ENCODE data around the gene MBNL2. TPM values are rescaled to one million over a fixed set of nuclear protein-coding genes. Genes with fewer than 3 reads are reported as not detected.

Gene MBNL2
- total and polyA plus RNA-seq, 2 experiments from 2014 or later, result 27.4 to 97.9 TPM

- Histone ChIP-seq H3K9me2 (replicated peaks; ENCODE audit: insufficient read depth) (no peaks in the 10 kb centered on the region), H3K36me3 (replicated peaks; ENCODE audit: insufficient read depth, low read depth) (no peaks in the 10 kb centered on the region), H3K27me3 (no peaks in the 10 kb centered on the region), H3K4me1 (ENCODE audit: insufficient read depth) (peaks cover 31% of the 10 kb centered on the region), H3K4me3 (no peak overlapping the region), H3K9me3 (ENCODE audit: low read depth) (no peaks in the 10 kb centered on the region), H4K20me1 (ENCODE audit: insufficient read depth, poor library complexity, severe bottlenecking) (no peaks in the 10 kb centered on the region), H3K4me2 (no peak overlapping the region), H2AFZ (no peak overlapping the region), H3K79me2 (peaks cover 96% of the 10 kb centered on the region), H3K27ac (peak overlapping the region; percentile 50)
- DNase-seq (ENCODE audit: low spot score), result no peak
- TF ChIP-seq CTCF (IDR thresholded peaks at IDR 0.05; ENCODE audit: poor library complexity) (no peak), EZH2 (IDR thresholded peaks at IDR 0.05; ENCODE audit: borderline replicate concordance) (no peak), EZH2phosphoT487 (IDR thresholded peaks at IDR 0.05; ENCODE audit: low read depth, severe bottlenecking, unreplicated experiment) (no peak)
Measured at GRCh38 chr13:97250560-97250959, 28.4 kb downstream of the MBNL2 start.

GRCh38 chr13:97252735-97253134 is 30.6 kb downstream of the MBNL2 start:
- no peak for DNase-seq (ENCODE audit: low spot score)
- 97% methylated on average over 1 of the region's 1 CpG for WGBS (ENCODE audit: low lambda C conversion rate, missing lambda C conversion rate)
- Histone ChIP-seq H3K36me3 (replicated peaks; ENCODE audit: insufficient read depth, low read depth) (no peaks in the 10 kb centered on the region), H2AFZ (no peak overlapping the region), H3K4me3 (no peak overlapping the region), H4K20me1 (ENCODE audit: insufficient read depth, poor library complexity, severe bottlenecking) (no peaks in the 10 kb centered on the region), H3K79me2 (peaks cover 88% of the 10 kb centered on the region), H3K4me1 (ENCODE audit: insufficient read depth) (peaks cover 35% of the 10 kb centered on the region), H3K4me2 (no peak overlapping the region), H3K9me2 (replicated peaks; ENCODE audit: insufficient read depth) (no peaks in the 10 kb centered on the region), H3K27ac (no peak overlapping the region), H3K9me3 (ENCODE audit: low read depth) (no peaks in the 10 kb centered on the region), H3K27me3 (no peaks in the 10 kb centered on the region)
- TF ChIP-seq EZH2 (IDR thresholded peaks at IDR 0.05; ENCODE audit: borderline replicate concordance), result no peak

GRCh38 chr13:97253581-97254293 is 31.6 kb downstream of the MBNL2 start:
- Histone ChIP-seq H3K9me3 (ENCODE audit: low read depth) (no peaks in the 10 kb centered on the region), H2AFZ (no peak overlapping the region), H3K4me1 (ENCODE audit: insufficient read depth) (peaks cover 42% of the 10 kb centered on the region), H3K79me2 (peaks cover 82% of the 10 kb centered on the region), H3K4me3 (no peak overlapping the region), H4K20me1 (ENCODE audit: insufficient read depth, poor library complexity, severe bottlenecking) (no peaks in the 10 kb centered on the region), H3K27me3 (no peaks in the 10 kb centered on the region), H3K4me2 (no peak overlapping the region), H3K27ac (no peak overlapping the region), H3K36me3 (replicated peaks; ENCODE audit: insufficient read depth, low read depth) (no peaks in the 10 kb centered on the region), H3K9me2 (replicated peaks; ENCODE audit: insufficient read depth) (no peaks in the 10 kb centered on the region)
- no peak for DNase-seq (ENCODE audit: low spot score)
- WGBS (ENCODE audit: low lambda C conversion rate, missing lambda C conversion rate), result 96% methylated on average over 8 of the region's 8 CpGs
- no peak for TF ChIP-seq EZH2 (IDR thresholded peaks at IDR 0.05; ENCODE audit: borderline replicate concordance)

- no peak overlapping the region for H3K4me3 ChIP-seq
- H3K4me1 ChIP-seq (ENCODE audit: insufficient read depth), result peaks cover 53% of the 10 kb centered on the region
Measured at GRCh38 chr13:97254816-97255215, 32.7 kb downstream of the MBNL2 start.

More at GRCh38 chr13:97254816-97255215, 32.7 kb downstream of the MBNL2 start:
- no peaks in the 10 kb centered on the region for H3K27me3 ChIP-seq
- no peak overlapping the region for H2AFZ ChIP-seq
- no peaks in the 10 kb centered on the region for H4K20me1 ChIP-seq (ENCODE audit: insufficient read depth, poor library complexity, severe bottlenecking)
- H3K9me3 ChIP-seq (ENCODE audit: low read depth), result no peaks in the 10 kb centered on the region
- 90% methylated on average over 2 of the region's 2 CpGs for WGBS (ENCODE audit: low lambda C conversion rate, missing lambda C conversion rate)
- DNase-seq (ENCODE audit: low spot score), result no peak
- TF ChIP-seq EZH2phosphoT487 (IDR thresholded peaks at IDR 0.05; ENCODE audit: low read depth, severe bottlenecking, unreplicated experiment), result no peak
- TF ChIP-seq CTCF (IDR thresholded peaks at IDR 0.05; ENCODE audit: poor library complexity), result no peak
- TF ChIP-seq EZH2 (IDR thresholded peaks at IDR 0.05; ENCODE audit: borderline replicate concordance), result no peak
- peaks cover 82% of the 10 kb centered on the region for H3K79me2 ChIP-seq
- peak overlapping the region; percentile 94 for H3K27ac ChIP-seq
- no peak overlapping the region for H3K4me2 ChIP-seq
- H3K9me2 ChIP-seq (replicated peaks; ENCODE audit: insufficient read depth), result no peaks in the 10 kb centered on the region
- H3K36me3 ChIP-seq (replicated peaks; ENCODE audit: insufficient read depth, low read depth), result no peaks in the 10 kb centered on the region
